ENCODE results near the gene ARHGAP24. TPM values are rescaled to one million over a fixed set of nuclear protein-coding genes. Genes with fewer than 3 reads are reported as not detected.

The ARHGAP24 gene
- total RNA-seq, 6 experiments from 2014 or later: 4.0 to 7.3 (median 6.1) TPM

GRCh38 chr4:85717351-85717750 lies 242.4 kb downstream of the ARHGAP24 start:
- Histone ChIP-seq H3K27ac (no peak overlapping the region), H3K36me3 (no peaks in the 10 kb centered on the region), H3K9me3 (no peaks in the 10 kb centered on the region), H3K4me1 (no peaks in the 10 kb centered on the region), H3K27me3 (no peaks in the 10 kb centered on the region), H3K4me3 (no peak overlapping the region)
- ATAC-seq (no peak), DNase-seq (no peak)
- TF ChIP-seq CTCF (IDR thresholded peaks at IDR 0.05): no peak
- 91% methylated on average over 1 of the region's 1 CpG for WGBS (ENCODE audit: insufficient coverage, low coverage, low lambda C conversion rate, missing lambda C conversion rate)
- intact Hi-C loops (cut with DNase I): no loop called here

- Histone ChIP-seq H3K27me3 (no peaks in the 10 kb centered on the region), H3K36me3 (no peaks in the 10 kb centered on the region), H3K9me3 (no peaks in the 10 kb centered on the region), H3K4me1 (no peaks in the 10 kb centered on the region), H3K4me3 (no peak overlapping the region), H3K27ac (no peak overlapping the region)
- TF ChIP-seq POLR2A (IDR thresholded peaks at IDR 0.05) (no peak), CTCF (IDR thresholded peaks at IDR 0.05) (no peak)
- DNase-seq (no peak), ATAC-seq (no peak)
- intact Hi-C loops (cut with DNase I): no loop called here
- WGBS (ENCODE audit: insufficient coverage, low coverage, low lambda C conversion rate, missing lambda C conversion rate): 42% methylated on average over 2 of the region's 2 CpGs
Observed at GRCh38 chr4:85717847-85718246, 242.9 kb downstream of the ARHGAP24 start.

- Histone ChIP-seq H3K36me3 (no peaks in the 10 kb centered on the region), H3K4me1 (peaks cover 0 to 12% (median 0%) of the 10 kb centered on the region in 4 donors), H3K27me3 (no peaks in the 10 kb centered on the region), H3K4me3 (no peak overlapping the region), H3K27ac (no peak overlapping the region), H3K9me3 (no peaks in the 10 kb centered on the region)
- no peak for ATAC-seq
- DNase-seq: no peak
- intact Hi-C loops (cut with DNase I): no loop called here
- TF ChIP-seq CTCF (IDR thresholded peaks at IDR 0.05): no peak
- no peak for TF ChIP-seq POLR2A (IDR thresholded peaks at IDR 0.05)
- 46% methylated on average over 3 of the region's 3 CpGs for WGBS (ENCODE audit: insufficient coverage, low coverage, low lambda C conversion rate, missing lambda C conversion rate)
Observed at GRCh38 chr4:85720735-85721134, 245.8 kb downstream of the ARHGAP24 start.

GRCh38 chr4:85722401-85722800 lies 247.5 kb downstream of the ARHGAP24 start:
- ATAC-seq (no peak), DNase-seq (no peak)
- no peak for TF ChIP-seq CTCF (IDR thresholded peaks at IDR 0.05)
- no peak for TF ChIP-seq POLR2A (IDR thresholded peaks at IDR 0.05)
- no peak overlapping the region for H3K4me3 ChIP-seq
- no peaks in the 10 kb centered on the region for H3K9me3 ChIP-seq
- H3K27me3 ChIP-seq: no peaks in the 10 kb centered on the region
- peaks cover 0 to 18% (median 0%) of the 10 kb centered on the region in 4 donors for H3K4me1 ChIP-seq
- intact Hi-C loops (cut with DNase I): no loop called here
- 76% methylated on average over 3 of the region's 3 CpGs for WGBS (ENCODE audit: insufficient coverage, low coverage, low lambda C conversion rate, missing lambda C conversion rate)
- H3K27ac ChIP-seq: no peak overlapping the region
- no peaks in the 10 kb centered on the region for H3K36me3 ChIP-seq

- no peaks in the 10 kb centered on the region for H3K27me3 ChIP-seq
- WGBS (ENCODE audit: insufficient coverage, low coverage, low lambda C conversion rate, missing lambda C conversion rate): 64% methylated on average over 2 of the region's 2 CpGs
- ATAC-seq: no peak
- no peak overlapping the region for H3K4me3 ChIP-seq
- no peak for DNase-seq
- intact Hi-C loops (cut with DNase I): no loop called here
- H3K4me1 ChIP-seq: peaks cover 0 to 18% (median 0%) of the 10 kb centered on the region in 4 donors
- TF ChIP-seq CTCF (IDR thresholded peaks at IDR 0.05): no peak
- TF ChIP-seq POLR2A (IDR thresholded peaks at IDR 0.05): no peak
- no peaks in the 10 kb centered on the region for H3K36me3 ChIP-seq
- H3K9me3 ChIP-seq: no peaks in the 10 kb centered on the region
- H3K27ac ChIP-seq: no peak overlapping the region
Observed at GRCh38 chr4:85722807-85723206, 247.9 kb downstream of the ARHGAP24 start.

Data from right lobe of liver (tissue), 6 donors.